Astrocyte of the spinal cord (primary cell): ENCODE results near the gene IFI44.

ENCODE experiments used
- DNase-seq: peaks from one replicate; pipeline ENCODE4 v3.0.0; 2011; ENCODE audit warnings: low read depth, low spot score
- H3K4me3 ChIP-seq: 2 replicates; pipeline ENCODE4 v1.5.1; 2011; ENCODE audit warnings: low read depth, mild to moderate bottlenecking, low read length, moderate library complexity
- in situ Hi-C: cut with HindIII; loops from 2 replicates; pipeline ENCODE4 v1.10.0; 2017; ENCODE audit warnings: low sequenced_read_pairs
- TF ChIP-seq, protein P1 (sequence below): IDR thresholded peaks from 2 replicates; pipeline ENCODE4 v1.5.1; 2012; ENCODE audit warnings: low read depth, mild to moderate bottlenecking, low read length, inconsistent platforms

IFI44 gene

DNA sequence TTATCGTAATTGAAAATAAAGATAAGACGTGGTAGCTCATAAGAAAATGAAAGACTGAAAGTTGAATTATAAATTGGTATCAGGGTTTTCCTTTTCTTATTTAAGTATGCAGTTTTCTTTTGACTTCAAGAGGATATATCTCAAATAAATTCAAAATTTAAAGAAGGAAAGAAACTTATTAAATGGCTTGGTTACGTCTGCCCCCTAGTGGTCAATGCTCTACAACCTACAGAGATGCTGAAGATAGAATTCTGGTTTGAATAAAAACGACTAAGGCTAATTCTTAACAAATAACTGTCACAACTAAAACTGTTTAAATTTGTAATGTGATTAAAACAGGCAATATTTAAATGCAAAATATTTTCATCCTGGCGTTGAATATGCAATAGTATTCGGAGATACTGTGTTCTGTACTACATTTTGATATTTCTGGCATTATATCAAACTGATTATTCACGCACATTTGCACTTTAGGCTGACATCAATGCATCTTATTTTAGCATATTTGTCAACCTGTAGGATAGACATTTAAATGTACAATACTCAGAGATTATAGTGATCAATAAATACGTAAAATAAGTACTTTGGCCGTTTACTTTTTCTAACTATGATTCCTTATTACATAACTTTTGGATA, 26.8 kb downstream of the IFI44 start:
- TF ChIP-seq, protein P1, sequence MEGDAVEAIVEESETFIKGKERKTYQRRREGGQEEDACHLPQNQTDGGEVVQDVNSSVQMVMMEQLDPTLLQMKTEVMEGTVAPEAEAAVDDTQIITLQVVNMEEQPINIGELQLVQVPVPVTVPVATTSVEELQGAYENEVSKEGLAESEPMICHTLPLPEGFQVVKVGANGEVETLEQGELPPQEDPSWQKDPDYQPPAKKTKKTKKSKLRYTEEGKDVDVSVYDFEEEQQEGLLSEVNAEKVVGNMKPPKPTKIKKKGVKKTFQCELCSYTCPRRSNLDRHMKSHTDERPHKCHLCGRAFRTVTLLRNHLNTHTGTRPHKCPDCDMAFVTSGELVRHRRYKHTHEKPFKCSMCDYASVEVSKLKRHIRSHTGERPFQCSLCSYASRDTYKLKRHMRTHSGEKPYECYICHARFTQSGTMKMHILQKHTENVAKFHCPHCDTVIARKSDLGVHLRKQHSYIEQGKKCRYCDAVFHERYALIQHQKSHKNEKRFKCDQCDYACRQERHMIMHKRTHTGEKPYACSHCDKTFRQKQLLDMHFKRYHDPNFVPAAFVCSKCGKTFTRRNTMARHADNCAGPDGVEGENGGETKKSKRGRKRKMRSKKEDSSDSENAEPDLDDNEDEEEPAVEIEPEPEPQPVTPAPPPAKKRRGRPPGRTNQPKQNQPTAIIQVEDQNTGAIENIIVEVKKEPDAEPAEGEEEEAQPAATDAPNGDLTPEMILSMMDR: peak; percentile 75
- H3K4me3 ChIP-seq: no peak overlapping the region
- in situ Hi-C loops: no loop called here
- DNase-seq: peak; percentile 80

DNA sequence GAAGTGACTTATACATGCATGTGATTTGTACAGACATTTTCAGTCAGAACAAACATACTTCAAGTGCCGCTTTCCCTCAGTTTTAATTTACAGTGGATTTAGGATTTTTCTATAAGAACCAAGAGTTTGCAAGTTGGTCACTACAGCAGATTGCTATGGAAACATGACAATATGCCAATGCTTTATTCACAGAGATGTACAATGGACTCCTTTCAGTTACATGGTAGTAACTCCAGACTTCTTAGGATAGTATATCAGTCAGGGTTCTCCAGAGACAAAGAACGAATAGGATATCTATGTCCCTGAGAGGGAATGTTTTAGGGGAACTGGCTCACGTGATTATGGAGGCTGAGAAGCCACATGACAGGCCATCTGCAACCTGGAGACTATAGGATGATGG, 27.4 kb downstream of the IFI44 start:
- TF ChIP-seq, protein P1: no peak
- no peak overlapping the region for H3K4me3 ChIP-seq
- in situ Hi-C loops: no loop called here
- DNase-seq: peak; percentile 4

DNA sequence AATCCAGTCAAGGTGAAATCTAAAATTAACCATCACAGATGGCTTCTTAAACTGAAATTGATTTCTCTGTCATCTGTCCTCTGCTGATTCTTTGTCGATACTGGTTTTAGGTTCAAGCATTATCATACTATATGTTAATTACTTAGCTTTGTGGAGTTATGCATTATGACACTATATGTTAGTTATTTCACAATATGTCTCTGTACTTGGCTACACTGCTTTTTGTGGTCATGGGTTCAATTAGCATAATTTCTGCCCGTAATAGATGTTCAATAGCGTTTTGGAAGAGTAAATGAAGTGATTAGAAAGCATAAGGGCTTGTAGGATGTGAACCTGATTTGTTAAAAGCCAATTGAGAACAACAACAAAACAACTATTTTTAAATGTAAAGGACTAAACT, 28.2 kb downstream of the IFI44 start:
- no peak overlapping the region for H3K4me3 ChIP-seq
- no peak for DNase-seq
- TF ChIP-seq, protein P1: no peak
- in situ Hi-C loops: no loop called here

DNA sequence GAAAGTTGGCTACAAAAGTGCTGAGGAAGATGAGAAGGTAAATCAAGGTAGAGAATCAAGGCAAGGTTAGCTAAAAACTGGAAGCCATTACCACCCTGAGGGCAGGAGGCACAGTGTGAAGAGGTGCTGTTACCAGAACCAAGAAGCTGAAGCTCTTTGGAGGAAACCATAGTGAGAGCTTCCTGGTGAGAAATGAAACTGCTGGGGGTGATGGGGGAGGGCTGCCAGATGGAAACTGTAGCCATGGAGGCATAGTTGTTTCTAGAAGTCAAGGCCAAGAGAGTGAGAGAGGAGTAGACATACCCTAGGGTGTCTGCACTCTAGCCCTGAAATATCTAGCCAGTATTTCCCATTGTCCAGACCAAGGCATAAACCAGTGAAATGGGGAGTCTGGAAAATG, 28.7 kb downstream of the IFI44 start:
- in situ Hi-C loops: no loop called here
- no peak overlapping the region for H3K4me3 ChIP-seq
- DNase-seq: no peak
- TF ChIP-seq, protein P1: no peak

DNA sequence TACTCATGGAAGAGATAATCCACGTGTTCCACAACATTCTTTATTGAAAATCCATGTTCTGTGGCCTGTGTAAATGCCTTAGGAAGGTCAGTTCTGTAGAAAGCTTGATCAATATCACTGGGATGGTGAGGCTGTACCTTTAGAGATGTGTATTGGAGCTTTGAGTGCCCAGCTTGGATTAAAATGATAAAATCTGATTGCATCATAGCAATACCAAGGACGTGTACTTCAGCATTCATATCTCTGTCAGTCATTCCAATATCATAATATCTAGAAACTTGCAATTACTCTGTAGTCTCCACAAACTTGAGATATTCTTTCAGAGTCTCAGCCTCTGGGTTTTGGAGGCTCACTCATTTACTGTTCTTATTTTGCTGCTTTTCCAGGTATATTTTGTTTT, 31.6 kb downstream of the IFI44 start:
- DNase-seq: no peak
- in situ Hi-C loops: no loop called here
- TF ChIP-seq, protein P1: no peak
- no peak overlapping the region for H3K4me3 ChIP-seq

DNA sequence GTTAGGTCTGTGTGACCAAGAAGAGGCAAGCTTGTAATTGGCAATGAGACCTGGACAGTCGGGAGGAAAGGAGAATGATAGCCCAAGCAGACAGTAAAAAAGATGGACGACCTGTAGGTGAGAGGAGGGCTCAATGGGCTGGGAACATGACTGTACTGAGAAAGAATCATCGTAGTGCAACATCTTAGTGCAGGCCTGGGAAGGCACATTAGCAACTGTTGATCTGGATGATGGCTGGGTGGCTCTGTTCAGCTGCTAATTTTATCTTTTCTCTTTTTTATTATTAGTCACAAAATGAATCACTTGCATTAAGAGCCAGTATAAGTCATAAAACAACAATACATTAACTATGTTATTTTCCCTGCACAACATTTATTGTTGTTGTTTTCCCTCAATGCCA, 32.9 kb downstream of the IFI44 start:
- TF ChIP-seq, protein P1: no peak
- DNase-seq: no peak
- no peak overlapping the region for H3K4me3 ChIP-seq
- in situ Hi-C loops: no loop called here

DNA sequence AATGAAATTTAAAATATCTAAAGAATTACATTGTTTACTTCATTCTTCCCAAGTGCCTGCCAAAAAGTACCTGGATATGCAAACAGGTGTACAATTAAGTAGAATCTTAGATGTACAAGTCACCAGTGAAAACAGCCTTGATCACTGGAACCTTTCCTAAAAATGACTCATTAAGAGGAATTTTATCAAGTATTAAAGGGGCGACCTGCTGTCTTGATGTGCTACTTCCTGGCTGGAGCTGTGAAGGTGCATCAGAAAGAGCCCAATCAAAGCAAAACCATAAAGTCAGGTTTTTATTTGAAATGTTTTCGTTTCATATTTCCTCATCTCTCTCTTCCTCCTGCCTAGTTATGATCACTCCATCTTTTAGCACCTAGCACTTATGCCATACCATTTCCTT, 33.4 kb downstream of the IFI44 start:
- no peak overlapping the region for H3K4me3 ChIP-seq
- DNase-seq: no peak
- TF ChIP-seq, protein P1: no peak
- in situ Hi-C loops: no loop called here
